ENCODE results near the gene RBM15B.

GRCh38 chr3:51434746-51435327 is 43.8 kb downstream of the RBM15B start:
- TF ChIP-seq CTCF (IDR thresholded peaks at IDR 0.05; ENCODE audit: insufficient read depth, low read depth, low read length), result peak; percentile 59
- TF ChIP-seq EZH2 (IDR thresholded peaks at IDR 0.05; ENCODE audit: insufficient read depth, low read length), result no peak

Measured in astrocyte (in vitro differentiated cells and primary cell).